ENCODE results near the gene GRAMD1A.

GRAMD1A gene

DNA sequence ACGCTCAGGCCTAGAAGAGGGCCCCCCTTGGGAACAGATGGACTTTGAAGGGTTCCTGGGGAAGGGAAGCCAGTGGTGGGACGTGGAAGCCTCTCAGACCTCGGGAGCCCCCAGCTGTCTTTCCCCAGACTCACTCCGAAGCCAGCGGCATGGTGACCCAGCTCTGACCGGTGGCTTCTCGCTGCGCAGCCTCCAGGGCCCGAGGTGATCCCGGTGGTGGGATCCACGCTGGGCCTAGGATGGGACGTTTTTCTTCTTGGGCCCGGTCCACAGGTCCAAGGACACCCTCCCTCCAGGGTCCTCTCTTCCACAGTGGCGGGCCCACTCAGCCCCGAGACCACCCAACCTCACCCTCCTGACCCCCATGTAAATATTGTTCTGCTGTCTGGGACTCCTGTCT, 66.0 kb downstream of the GRAMD1A start:
- FAIRE-seq (no peak), DNase-seq (ENCODE audit: extremely low spot score, insufficient read length, low read depth) (no peak)

GRCh38 chr19:35066691-35067563, 66.8 kb downstream of the GRAMD1A start:
- DNase-seq (ENCODE audit: extremely low spot score, insufficient read length, low read depth) = peak; percentile 80
- FAIRE-seq = peak; percentile 96

DNA sequence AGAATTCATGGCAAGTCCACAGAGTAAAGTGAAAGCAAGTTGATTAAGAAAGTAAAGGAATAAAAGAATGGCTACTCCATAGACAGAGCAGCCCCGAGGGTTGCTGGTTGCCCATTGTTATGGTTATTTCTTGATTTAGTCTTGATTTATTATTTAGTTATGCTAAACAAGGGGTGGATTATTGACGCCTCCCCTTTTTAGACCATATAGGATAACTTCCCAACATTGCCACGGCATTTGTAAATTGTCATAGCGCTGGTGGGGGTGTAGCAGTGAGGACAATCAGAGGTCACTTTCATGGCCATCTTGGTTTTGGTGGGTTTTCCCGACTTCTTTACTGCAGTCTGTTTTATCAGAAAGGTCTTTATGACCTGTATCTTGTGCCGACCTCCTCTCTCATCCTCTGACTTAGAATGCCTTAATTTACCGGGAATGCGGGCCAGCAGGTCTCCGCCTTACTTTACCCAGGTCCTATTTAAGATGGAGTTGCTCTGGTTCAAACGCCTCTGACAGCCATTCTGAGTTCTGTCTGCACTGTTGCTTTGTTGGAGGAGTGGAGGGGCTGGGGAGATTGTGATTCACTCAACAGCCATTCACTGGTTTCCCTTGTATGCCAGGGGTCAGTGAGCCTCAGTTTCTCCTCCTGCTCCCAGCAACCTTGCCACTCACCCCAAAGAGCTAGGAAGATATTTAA, 69.0 kb downstream of the GRAMD1A start:
- FAIRE-seq = no peak

GRCh38 chr19:35069696-35070095, 69.6 kb downstream of the GRAMD1A start:
- DNase-seq (ENCODE audit: extremely low spot score, insufficient read length, low read depth) (no peak), FAIRE-seq (no peak)

More for the DNA sequence above, 69.0 kb downstream of the GRAMD1A start:
- no peak for DNase-seq (ENCODE audit: extremely low spot score, insufficient read length, low read depth)

DNA sequence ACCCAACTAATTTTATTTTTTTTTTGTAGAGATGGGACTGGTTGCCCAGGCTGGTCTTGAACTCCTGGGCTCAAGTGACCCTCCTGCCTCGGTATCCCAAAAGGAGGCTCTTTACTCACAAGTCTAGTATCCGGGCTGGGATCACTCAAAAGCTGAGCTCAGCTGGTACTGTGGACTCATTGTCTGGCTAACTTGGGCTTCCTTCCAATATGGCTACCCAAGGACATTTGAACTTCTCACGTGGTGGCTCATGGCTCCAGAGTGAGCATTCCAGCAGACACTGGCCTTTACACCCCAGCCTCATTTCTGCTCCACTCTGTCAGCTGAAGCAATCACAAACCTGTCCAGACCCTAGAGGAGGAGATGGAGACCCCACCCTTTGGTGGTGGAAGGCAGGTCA, 70.3 kb downstream of the GRAMD1A start:
- DNase-seq (ENCODE audit: extremely low spot score, insufficient read length, low read depth) (no peak), FAIRE-seq (no peak)

DNA sequence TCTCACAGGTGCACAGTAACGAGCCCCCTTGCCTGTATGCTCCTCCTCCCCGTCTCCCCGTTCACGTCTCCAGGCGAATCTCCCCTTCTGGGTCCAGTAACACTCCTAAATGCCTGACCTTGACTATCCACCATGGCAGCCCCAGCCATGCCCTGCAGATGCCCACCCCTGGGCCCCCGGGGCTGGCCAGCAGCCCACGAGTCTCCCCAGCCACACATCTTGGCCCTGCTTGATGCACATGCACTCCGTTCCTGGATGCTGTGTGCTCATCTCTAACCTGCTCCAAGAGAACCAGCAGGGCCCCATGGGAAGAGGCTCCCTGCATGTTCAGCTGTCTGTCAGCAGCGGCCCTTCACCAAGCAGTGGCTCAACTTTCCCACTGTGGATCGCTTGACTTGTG, 73.4 kb downstream of the GRAMD1A start:
- DNase-seq (ENCODE audit: extremely low spot score, insufficient read length, low read depth) (no peak), FAIRE-seq (no peak)

- DNase-seq (ENCODE audit: extremely low spot score, insufficient read length, low read depth) = no peak
- no peak for FAIRE-seq
Observed at GRCh38 chr19:35073941-35074340, 73.8 kb downstream of the GRAMD1A start.

GRCh38 chr19:35074426-35075201, 74.5 kb downstream of the GRAMD1A start:
- DNase-seq (ENCODE audit: extremely low spot score, insufficient read length, low read depth) (no peak), FAIRE-seq (no peak)

GRCh38 chr19:35075202-35076025, 75.3 kb downstream of the GRAMD1A start:
- no peak for DNase-seq (ENCODE audit: extremely low spot score, insufficient read length, low read depth)
- FAIRE-seq = no peak

GRCh38 chr19:35076026-35076370, 75.9 kb downstream of the GRAMD1A start:
- FAIRE-seq (no peak), DNase-seq (ENCODE audit: extremely low spot score, insufficient read length, low read depth) (no peak)

Data from GM18507 (cell line).